ENCODE measurements around the gene RAB3D. TPM values are rescaled to one million over a fixed set of nuclear protein-coding genes. Genes with fewer than 3 reads are reported as not detected.

RAB3D gene
- total RNA-seq, 1 donor from 2014 or later, result 45.3 TPM

GRCh38 chr19:11364296-11364904 lies 24.9 kb upstream of the RAB3D start:
- Mint-ChIP-seq H3K4me3 (no peak overlapping the region), H3K27ac (no peak overlapping the region), H3K4me1 (ENCODE audit: unreplicated experiment) (peaks cover 4% of the 10 kb centered on the region), H3K9me3 (no peaks in the 10 kb centered on the region), H3K27me3 (peaks cover 16% of the 10 kb centered on the region), H3K36me3 (no peaks in the 10 kb centered on the region)
- no peak for DNase-seq (ENCODE audit: extremely low spot score, unreplicated experiment)
- no peak for TF ChIP-seq CTCF (conservative IDR thresholded peaks at IDR 0.05)

- peaks cover 21% of the 10 kb centered on the region for H3K27me3 Mint-ChIP-seq
- DNase-seq (ENCODE audit: extremely low spot score, unreplicated experiment), result no peak
- H3K4me3 Mint-ChIP-seq, result no peak overlapping the region
- peaks cover 4% of the 10 kb centered on the region for H3K4me1 Mint-ChIP-seq (ENCODE audit: unreplicated experiment)
- no peak for TF ChIP-seq CTCF (conservative IDR thresholded peaks at IDR 0.05)
- H3K27ac Mint-ChIP-seq, result no peak overlapping the region
- H3K9me3 Mint-ChIP-seq, result no peaks in the 10 kb centered on the region
- no peaks in the 10 kb centered on the region for H3K36me3 Mint-ChIP-seq
These were observed 24.4 kb upstream of the RAB3D start for GRCh38 chr19:11363881-11364280.

GRCh38 chr19:11361771-11362731 lies 22.6 kb upstream of the RAB3D start:
- Mint-ChIP-seq H3K9me3 (no peaks in the 10 kb centered on the region), H3K27ac (peak overlapping the region; percentile 69), H3K27me3 (peaks cover 31% of the 10 kb centered on the region), H3K4me1 (ENCODE audit: unreplicated experiment) (peaks cover 4% of the 10 kb centered on the region), H3K36me3 (no peaks in the 10 kb centered on the region), H3K4me3 (peak overlapping the region; percentile 78)
- no peak for TF ChIP-seq CTCF (conservative IDR thresholded peaks at IDR 0.05)
- DNase-seq (ENCODE audit: extremely low spot score, unreplicated experiment), result no peak

- H3K4me1 Mint-ChIP-seq (ENCODE audit: unreplicated experiment), result peaks cover 6% of the 10 kb centered on the region
- H3K4me3 Mint-ChIP-seq, result peak overlapping the region; percentile 78
- peak; percentile 42 for TF ChIP-seq CTCF (conservative IDR thresholded peaks at IDR 0.05)
- no peak for DNase-seq (ENCODE audit: extremely low spot score, unreplicated experiment)
- H3K27me3 Mint-ChIP-seq, result peaks cover 34% of the 10 kb centered on the region
- H3K36me3 Mint-ChIP-seq, result no peaks in the 10 kb centered on the region
- H3K27ac Mint-ChIP-seq, result peak overlapping the region; percentile 69
- no peaks in the 10 kb centered on the region for H3K9me3 Mint-ChIP-seq
These were observed 21.7 kb upstream of the RAB3D start for GRCh38 chr19:11361037-11361770.

- no peak for DNase-seq (ENCODE audit: extremely low spot score, unreplicated experiment)
- Mint-ChIP-seq H3K27me3 (peaks cover 40% of the 10 kb centered on the region), H3K36me3 (no peaks in the 10 kb centered on the region), H3K9me3 (no peaks in the 10 kb centered on the region), H3K27ac (no peak overlapping the region), H3K4me1 (ENCODE audit: unreplicated experiment) (peaks cover 13% of the 10 kb centered on the region), H3K4me3 (peak overlapping the region; percentile 36)
- TF ChIP-seq CTCF (conservative IDR thresholded peaks at IDR 0.05), result no peak
These were observed 20.0 kb upstream of the RAB3D start for GRCh38 chr19:11359421-11359820.
